ENCODE results near the gene ANXA11. TPM values are rescaled to one million over a fixed set of nuclear protein-coding genes. Genes with fewer than 3 reads are reported as not detected.

The ANXA11 gene
- total RNA-seq, 1 experiment from 2014 or later = 241 TPM

GRCh38 chr10:80122110-80122710 lies 83.1 kb downstream of the ANXA11 start:
- Histone ChIP-seq H3K4me1 (ENCODE audit: control insufficient read depth, insufficient read depth, low read length) (no peaks in the 10 kb centered on the region), H3K9me3 (ENCODE audit: control insufficient read depth, insufficient read depth, low read depth, low read length) (no peaks in the 10 kb centered on the region), H3K27ac (ENCODE audit: low read length) (no peak overlapping the region), H3K4me3 (ENCODE audit: low read depth in 2 of 2, low read length in 2 of 2) (no peak overlapping the region), H3K36me3 (ENCODE audit: control insufficient read depth, insufficient read depth, low read length) (no peaks in the 10 kb centered on the region), H3K27me3 (ENCODE audit: control insufficient read depth, insufficient read depth, low read length) (peaks cover 17% of the 10 kb centered on the region)
- CTCF ChIA-PET = no interaction called here
- POLR2A ChIA-PET = no interaction called here
- DNase-seq (ENCODE audit: low read depth, low spot score) (no peak), ATAC-seq (no peak)
- in situ Hi-C loops (cut with HindIII; ENCODE audit: low pct_unique_long_range_greater_than_20kb, low sequenced_read_pairs) (no loop called here), intact Hi-C loops (cut with micrococcal nuclease; ENCODE audit: unreplicated experiment) (no loop called here)
- TF ChIP-seq, protein P1, sequence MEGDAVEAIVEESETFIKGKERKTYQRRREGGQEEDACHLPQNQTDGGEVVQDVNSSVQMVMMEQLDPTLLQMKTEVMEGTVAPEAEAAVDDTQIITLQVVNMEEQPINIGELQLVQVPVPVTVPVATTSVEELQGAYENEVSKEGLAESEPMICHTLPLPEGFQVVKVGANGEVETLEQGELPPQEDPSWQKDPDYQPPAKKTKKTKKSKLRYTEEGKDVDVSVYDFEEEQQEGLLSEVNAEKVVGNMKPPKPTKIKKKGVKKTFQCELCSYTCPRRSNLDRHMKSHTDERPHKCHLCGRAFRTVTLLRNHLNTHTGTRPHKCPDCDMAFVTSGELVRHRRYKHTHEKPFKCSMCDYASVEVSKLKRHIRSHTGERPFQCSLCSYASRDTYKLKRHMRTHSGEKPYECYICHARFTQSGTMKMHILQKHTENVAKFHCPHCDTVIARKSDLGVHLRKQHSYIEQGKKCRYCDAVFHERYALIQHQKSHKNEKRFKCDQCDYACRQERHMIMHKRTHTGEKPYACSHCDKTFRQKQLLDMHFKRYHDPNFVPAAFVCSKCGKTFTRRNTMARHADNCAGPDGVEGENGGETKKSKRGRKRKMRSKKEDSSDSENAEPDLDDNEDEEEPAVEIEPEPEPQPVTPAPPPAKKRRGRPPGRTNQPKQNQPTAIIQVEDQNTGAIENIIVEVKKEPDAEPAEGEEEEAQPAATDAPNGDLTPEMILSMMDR (IDR thresholded peaks at IDR 0.05) = no peak
- TF ChIP-seq TCF7L2 (IDR thresholded peaks at IDR 0.05; ENCODE audit: low read depth, low read length) (no peak), POLR2AphosphoS5 (IDR thresholded peaks at IDR 0.05; ENCODE audit: low read depth, low read length) (no peak), SIN3A (IDR thresholded peaks at IDR 0.05; ENCODE audit: borderline replicate concordance, insufficient read depth, low read depth, low read length) (no peak)
- TF ChIP-seq, protein P2, sequence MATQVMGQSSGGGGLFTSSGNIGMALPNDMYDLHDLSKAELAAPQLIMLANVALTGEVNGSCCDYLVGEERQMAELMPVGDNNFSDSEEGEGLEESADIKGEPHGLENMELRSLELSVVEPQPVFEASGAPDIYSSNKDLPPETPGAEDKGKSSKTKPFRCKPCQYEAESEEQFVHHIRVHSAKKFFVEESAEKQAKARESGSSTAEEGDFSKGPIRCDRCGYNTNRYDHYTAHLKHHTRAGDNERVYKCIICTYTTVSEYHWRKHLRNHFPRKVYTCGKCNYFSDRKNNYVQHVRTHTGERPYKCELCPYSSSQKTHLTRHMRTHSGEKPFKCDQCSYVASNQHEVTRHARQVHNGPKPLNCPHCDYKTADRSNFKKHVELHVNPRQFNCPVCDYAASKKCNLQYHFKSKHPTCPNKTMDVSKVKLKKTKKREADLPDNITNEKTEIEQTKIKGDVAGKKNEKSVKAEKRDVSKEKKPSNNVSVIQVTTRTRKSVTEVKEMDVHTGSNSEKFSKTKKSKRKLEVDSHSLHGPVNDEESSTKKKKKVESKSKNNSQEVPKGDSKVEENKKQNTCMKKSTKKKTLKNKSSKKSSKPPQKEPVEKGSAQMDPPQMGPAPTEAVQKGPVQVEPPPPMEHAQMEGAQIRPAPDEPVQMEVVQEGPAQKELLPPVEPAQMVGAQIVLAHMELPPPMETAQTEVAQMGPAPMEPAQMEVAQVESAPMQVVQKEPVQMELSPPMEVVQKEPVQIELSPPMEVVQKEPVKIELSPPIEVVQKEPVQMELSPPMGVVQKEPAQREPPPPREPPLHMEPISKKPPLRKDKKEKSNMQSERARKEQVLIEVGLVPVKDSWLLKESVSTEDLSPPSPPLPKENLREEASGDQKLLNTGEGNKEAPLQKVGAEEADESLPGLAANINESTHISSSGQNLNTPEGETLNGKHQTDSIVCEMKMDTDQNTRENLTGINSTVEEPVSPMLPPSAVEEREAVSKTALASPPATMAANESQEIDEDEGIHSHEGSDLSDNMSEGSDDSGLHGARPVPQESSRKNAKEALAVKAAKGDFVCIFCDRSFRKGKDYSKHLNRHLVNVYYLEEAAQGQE (IDR thresholded peaks at IDR 0.05; ENCODE audit: insufficient read depth in 1 of 2, low read depth in 2 of 2, low read length in 1 of 2) = no peak
- no TSS peak for BruUV-seq (replicated peaks)

DNA sequence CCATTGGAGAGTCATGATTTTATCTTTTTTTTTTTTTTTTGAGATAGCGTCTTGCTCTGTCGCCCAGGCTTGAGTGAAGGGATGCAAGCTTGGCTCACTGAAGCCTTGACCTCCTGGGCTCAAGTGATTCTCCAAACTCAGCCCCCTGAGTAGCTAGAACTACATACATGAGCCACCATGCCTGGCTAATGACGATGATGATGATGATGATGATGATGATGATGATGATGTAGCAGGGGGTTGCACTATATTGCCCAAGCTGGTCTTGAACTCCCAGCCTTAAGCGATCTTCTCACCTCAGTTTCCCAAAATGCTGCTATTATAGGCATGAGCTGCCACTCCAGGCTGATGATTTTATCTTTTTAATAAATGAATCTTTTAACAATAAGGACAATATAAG lies 86.7 kb downstream of the ANXA11 start:
- H3K27me3 ChIP-seq (ENCODE audit: control insufficient read depth, insufficient read depth, low read length) = peaks cover 17% of the 10 kb centered on the region
- H3K9me3 ChIP-seq (ENCODE audit: control insufficient read depth, insufficient read depth, low read depth, low read length) = no peaks in the 10 kb centered on the region
- CTCF ChIA-PET = interaction anchor here (0.7 kb wide), 1 partner anchor 631 kb away, joined by 6 read pairs; no protein-coding TSS in a partner anchor
- in situ Hi-C loops (cut with HindIII; ENCODE audit: low pct_unique_long_range_greater_than_20kb, low sequenced_read_pairs) (no loop called here), intact Hi-C loops (cut with micrococcal nuclease; ENCODE audit: unreplicated experiment) (no loop called here)
- DNase-seq (ENCODE audit: low read depth, low spot score) (no peak), ATAC-seq (no peak)
- TF ChIP-seq SIN3A (IDR thresholded peaks at IDR 0.05; ENCODE audit: borderline replicate concordance, insufficient read depth, low read depth, low read length) (no peak), POLR2AphosphoS5 (IDR thresholded peaks at IDR 0.05; ENCODE audit: low read depth, low read length) (no peak), TCF7L2 (IDR thresholded peaks at IDR 0.05; ENCODE audit: low read depth, low read length) (no peak)
- TF ChIP-seq, protein P2 (IDR thresholded peaks at IDR 0.05; ENCODE audit: insufficient read depth in 1 of 2, low read depth in 2 of 2, low read length in 1 of 2) = no peak
- TF ChIP-seq, protein P1 (IDR thresholded peaks at IDR 0.05) = no peak
- no peaks in the 10 kb centered on the region for H3K36me3 ChIP-seq (ENCODE audit: control insufficient read depth, insufficient read depth, low read length)
- POLR2A ChIA-PET = no interaction called here
- H3K27ac ChIP-seq (ENCODE audit: low read length) = no peak overlapping the region
- BruUV-seq (replicated peaks) = no TSS peak
- H3K4me1 ChIP-seq (ENCODE audit: control insufficient read depth, insufficient read depth, low read length) = no peaks in the 10 kb centered on the region
- H3K4me3 ChIP-seq (ENCODE audit: low read depth in 2 of 2, low read length in 2 of 2) = no peak overlapping the region
